HG02852 (cell line): ENCODE results near the gene SLC43A1.
A peak's percentile ranks its signal among the peaks of the same experiment; 100 is the strongest.
"Not testable (repeated sequence)": the region's sequence is repeated elsewhere in the genome, so short reads cannot be mapped to it uniquely, and the experiment has no call there.

Experiments used
- ATAC-seq: cut with Tn5 transposase; IDR thresholded peaks from one replicate; pipeline ENCODE4 v1.9.1; 2021; ENCODE audit warnings: mild to moderate bottlenecking, moderate library complexity; ENCODE audit not compliant: unreplicated experiment

Gene SLC43A1

GRCh38 chr11:57462597-57462996, 52.9 kb downstream of the SLC43A1 start:
- ATAC-seq, result no peak

DNA sequence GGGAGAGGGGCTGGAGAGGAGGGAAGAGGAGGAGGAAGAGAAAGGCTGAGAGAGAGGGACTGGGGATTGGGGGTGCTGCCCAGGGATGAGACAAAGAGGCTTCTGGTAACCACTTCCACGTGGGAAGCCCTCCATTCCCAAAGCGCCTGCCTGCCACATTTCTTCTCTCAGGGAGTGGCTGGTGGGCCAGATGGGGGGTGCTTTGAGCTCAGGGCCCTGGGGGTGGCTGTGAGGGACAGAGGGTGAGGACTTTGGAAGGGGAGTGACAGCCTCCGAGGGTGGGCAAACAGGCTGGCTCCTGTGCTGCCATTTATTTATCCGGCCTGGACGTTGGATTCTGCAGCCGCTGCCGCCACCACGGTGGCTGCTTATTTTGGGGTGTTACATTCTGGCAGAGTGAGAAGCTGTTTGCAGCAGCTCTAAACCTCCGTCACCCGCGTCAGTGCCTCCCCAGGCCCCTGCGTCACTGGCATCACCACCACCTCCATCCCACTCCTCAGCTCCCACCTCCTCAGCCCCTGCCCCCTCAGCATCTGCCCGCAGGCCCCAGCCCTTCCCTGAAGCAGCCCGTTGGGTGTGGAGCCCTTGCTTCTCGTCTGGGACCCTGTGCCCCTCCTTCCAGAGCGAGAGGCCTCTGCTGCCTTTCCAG, 53.5 kb downstream of the SLC43A1 start:
- no peak for ATAC-seq

GRCh38 chr11:57460758-57461749, 54.4 kb downstream of the SLC43A1 start:
- ATAC-seq, result no peak

GRCh38 chr11:57460022-57460757, 55.3 kb downstream of the SLC43A1 start, which contains the start of gene RTN4RL2:
TSS of gene RTN4RL2 (plus strand) at chr11:57460528. CDS start at chr11:57460866, 338 bp downstream.
- ATAC-seq, result peak; percentile 38

DNA sequence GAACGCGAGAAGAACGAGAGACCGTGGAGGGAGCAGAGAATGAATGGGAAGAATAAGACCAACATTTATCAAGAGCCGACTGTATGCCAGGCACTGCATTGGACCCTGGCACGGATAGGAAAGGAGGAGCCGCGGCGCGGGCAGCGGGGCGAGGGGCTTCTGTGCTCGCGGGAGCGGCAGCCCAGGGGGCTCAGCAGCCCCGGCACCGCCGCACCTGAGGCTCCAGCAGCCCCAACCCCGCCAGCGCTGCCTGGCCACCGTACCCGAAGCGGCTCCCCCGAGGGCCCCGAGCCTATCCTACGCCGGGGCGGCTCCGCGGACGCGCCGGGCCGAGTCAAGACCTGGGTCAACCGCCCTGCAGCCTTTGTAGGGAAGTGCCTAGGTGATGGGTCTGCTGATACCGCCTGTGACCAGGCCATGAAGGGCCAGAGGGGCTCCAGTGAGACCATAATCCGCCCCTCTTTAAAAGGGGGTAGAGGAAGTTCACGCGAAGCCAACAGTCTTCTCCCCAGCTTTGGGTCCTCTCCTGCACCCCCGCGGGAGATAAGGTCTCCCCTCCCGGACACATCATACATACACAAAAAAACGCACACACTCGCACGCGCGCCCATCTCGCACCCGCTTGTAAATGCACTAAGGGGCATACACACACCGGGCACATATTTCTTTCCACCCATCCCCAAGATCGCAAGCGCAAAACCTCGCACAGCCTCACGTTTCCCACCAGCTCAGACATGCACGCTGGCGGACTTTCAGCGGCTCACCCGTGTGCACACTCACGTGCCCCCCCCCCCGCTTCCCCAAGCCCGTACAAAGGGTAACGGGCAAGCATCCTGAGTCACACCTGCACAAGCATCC, 56.1 kb downstream of the SLC43A1 start:
- ATAC-seq, result no peak

GRCh38 chr11:57458410-57459163, 56.9 kb downstream of the SLC43A1 start:
- ATAC-seq, result no peak

GRCh38 chr11:57458060-57458409, 57.5 kb downstream of the SLC43A1 start:
- ATAC-seq, result no peak

DNA sequence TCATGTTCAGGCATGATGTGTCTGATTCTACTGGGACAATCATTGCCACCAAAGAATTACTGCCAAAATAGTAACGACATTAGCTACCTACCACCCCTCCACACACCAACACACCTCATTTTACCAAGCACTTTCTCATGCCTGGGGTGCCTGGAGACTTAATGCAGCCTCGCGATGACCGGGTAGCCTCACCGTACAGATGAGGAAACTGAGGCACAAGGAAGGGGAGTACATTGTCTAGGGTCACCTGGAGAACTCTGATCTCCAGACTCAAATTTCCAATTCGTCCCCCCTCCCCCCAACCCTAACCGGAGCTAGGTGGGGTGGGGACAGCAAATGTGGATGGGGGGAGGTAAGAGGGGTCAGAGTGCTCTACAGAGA, 57.9 kb downstream of the SLC43A1 start:
- ATAC-seq, result peak; percentile 24

DNA sequence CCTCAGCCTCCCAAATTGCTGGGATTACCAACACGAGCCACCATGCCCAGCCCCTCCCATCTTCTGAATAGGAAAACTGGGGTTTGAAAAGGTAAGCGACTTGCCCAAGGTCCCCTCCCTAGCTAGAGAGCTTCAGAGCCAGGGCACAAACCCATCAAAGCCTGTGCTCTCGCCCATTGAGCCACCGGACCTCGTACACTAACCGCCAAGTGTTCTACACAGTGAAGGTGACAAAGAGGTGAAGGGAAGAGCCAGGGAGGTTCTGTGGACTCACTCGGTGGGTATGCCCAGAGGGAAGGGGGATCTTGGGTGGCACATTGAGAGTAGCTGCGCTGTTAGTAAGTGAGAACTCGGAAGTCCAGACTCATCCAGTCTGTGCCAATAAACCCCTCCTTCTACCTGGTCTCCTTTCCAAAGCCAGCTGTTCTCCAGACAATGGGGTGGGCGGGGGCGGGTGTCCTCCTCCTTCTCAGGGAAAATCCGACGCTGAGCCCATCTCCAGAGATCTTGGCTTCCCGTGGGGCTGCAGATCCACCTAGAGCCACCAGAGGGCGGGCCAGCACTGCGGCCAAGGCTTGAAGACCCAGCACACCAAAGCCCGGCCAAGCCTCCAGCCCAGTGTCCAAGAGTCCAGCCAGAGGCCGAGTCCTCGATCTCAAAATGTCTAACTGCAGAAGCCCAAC, 58.4 kb downstream of the SLC43A1 start:
- ATAC-seq, result peak; percentile 74

- no peak for ATAC-seq
These were observed 61.8 kb downstream of the SLC43A1 start for GRCh38 chr11:57453543-57454177.

- ATAC-seq, result no peak
These were observed 69.4 kb downstream of the SLC43A1 start for GRCh38 chr11:57446055-57446454.

- not testable (repeated sequence) for ATAC-seq
These were observed 70.4 kb downstream of the SLC43A1 start for GRCh38 chr11:57445122-57445394.

DNA sequence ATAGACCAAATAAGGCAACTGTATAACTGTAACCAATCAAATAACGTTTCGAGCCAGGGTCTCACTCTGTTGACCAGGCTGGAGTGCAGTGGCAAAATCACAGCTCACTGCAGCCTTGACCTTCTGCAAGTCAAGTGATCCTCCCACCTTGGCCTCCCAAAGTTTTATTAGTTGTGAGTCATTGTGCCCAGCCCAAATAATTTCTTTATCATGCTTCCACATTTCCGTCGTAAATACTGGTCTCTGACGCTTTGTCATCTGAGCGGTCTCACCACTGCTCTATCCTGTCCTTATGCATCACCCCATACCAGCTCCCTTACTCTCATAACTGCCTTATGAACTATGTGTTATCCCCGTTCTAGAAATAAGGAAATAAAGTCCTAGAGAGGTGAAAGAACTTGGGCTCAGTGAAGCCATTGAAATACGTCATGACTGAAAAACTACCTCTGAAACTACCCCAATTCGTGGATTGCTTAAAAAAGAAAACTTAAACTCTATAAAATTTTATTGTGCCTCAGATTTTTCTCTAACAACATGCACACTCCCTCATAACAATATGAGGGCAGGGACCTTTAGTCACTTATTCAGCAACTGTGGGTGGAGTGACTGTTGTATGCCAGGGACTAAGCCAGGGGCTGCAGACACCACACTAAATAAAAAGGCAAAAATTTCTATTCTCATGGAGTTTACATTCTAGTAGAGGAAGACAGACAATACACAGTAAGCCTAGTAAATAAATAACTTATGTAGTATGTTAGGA, 71.0 kb downstream of the SLC43A1 start:
- ATAC-seq, result no peak

DNA sequence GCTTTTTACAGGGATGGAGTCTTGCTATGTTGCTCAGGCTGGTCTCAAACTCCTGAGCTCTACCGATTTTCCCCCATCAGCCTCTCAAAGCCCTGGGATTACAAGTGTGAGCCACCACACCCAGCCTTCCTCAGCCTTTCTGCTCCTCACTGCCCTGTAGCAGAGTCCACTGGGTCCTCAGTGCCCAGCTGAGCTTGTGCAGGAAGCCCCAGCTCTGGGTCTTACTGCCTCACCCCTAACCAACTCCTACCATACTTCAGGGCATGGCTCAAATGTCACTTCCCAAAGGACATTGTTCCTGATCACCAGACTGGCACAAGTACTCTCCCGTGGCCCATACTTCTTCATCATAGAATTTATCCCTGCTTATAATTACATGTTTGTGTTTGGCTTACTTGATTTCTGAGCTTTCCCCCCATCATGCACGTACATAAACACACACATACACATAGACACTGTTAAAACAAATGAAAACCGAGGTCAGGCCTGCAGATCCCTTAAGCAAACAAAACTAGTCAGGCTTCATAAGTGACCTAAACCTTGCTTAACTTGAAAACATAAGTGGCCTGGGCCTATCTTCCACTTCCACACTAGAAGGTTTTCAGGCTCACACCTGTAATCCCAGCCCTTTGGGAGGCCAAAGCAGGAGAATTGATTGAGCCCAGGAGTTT, 74.6 kb downstream of the SLC43A1 start:
- no peak for ATAC-seq

DNA sequence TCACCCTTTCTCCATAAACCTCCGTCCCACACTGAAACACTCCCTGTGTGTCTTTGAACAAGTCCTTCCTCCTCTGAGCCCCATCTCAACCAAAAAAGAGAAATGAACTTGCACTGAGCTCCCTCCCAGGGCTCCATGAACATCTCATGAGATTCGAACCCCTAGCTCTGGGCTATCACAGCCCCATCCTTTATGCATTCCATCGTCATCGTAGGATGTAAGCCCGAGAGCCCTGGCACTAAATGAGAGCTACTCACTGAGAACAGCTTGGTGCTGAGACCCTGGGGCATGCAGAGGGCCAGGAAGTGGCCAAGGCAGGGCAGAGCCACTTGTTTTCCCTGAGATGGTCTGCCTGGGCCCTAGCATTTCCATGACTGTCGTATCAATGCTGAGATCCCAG, 75.7 kb downstream of the SLC43A1 start:
- ATAC-seq, result no peak

DNA sequence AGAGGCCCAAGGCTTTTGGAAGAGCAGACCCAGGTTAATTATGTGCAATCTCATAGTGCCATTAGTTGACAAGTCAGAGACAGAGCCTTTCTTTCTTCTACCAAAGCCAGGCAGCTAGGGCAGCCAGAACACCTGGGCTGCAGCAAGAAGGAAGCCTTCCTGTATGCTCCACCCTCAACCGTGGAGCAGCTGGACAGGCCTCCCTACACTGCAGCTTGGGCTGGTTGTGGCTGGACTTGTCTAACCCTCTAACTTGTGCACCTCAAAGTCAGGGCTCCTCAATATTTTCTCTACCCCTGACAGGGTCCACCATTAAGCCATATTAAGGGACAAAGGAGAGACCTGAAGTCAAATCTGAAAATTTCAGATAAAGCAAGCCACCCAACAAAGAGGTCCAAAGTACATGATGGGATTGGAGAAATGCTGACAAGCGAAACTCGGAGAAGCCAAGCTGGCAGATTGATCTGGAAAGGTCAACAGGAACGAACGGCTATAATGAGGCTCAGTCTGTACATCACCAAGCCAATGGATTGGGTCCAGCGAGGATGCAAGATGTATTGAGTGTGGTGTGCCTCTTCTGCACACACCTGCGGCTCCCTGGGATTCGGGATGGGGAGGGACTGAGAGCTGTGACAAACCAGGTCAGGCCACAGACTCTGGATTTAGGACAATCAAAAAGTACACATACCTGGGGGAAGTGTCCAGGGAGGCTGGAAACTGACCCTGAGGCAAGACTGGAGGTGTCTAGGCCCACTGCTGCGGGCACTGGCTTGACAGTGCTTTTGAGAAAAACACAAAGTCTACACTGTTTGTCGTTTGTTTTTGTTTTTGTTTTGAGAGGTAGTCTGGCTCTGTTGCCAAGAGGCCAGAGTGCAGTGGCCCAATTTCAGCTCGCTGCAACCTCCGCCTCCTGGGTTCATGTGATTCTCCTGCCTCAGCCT, 76.9 kb downstream of the SLC43A1 start:
- ATAC-seq, result no peak

DNA sequence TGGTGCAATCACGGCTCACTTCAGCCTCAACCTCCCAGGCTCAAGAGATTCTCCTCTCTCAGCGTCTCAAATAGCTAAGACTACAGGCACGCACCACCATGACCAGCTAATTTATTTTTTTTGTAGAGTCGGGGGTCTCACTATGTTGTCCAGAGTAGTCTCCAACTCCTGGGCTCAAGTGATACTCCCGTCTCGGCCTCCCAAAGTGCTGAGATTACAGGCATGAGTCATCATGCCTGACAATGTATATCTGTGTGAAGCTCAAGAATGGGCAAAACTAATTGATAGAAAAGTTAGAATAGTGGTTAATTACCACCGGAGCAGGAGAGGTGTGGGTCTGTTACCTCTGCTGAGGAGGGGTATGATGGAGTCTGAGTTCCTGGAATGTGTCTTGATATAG, 79.5 kb downstream of the SLC43A1 start:
- no peak for ATAC-seq
